Esophagus squamous epithelium (tissue), 5 donors: ENCODE data around the gene ATP11A. TPM values are rescaled to one million over a fixed set of nuclear protein-coding genes. Genes with fewer than 3 reads are reported as not detected.

Experiments used
- DNase-seq: peaks from one replicate; lab custom pipeline; 2025; lab: John Stamatoyannopoulos, UW
- H3K27ac ChIP-seq, 4 donors: fragments of 200-600 bp; sonication (generic); one replicate each; pipeline ENCODE4 v1.5.1; 2016 to 2019; ENCODE audit warnings: mild to moderate bottlenecking in 1 of 4
- H3K27me3 ChIP-seq, 4 donors: fragments of 200-600 bp; sonication (generic); 1 replicate in 3 of 4; 2 replicates in 1 of 4; pipeline versions ENCODE4 v1.5.1 to v1.6.0; 2017 to 2021; ENCODE audit warnings: antibody characterized with exemption in 1 of 4
- H3K36me3 ChIP-seq, 3 donors: fragments of 200-600 bp; sonication (generic); one replicate each; pipeline ENCODE4 v1.5.1; 2016 to 2019
- H3K4me1 ChIP-seq, 3 donors: fragments of 200-600 bp; sonication (generic); one replicate each; pipeline ENCODE4 v1.5.1; 2017 to 2019
- H3K4me3 ChIP-seq, 4 donors: fragments of 200-600 bp; sonication (generic); 1 replicate in 3 of 4; 2 replicates in 1 of 4; pipeline ENCODE4 v1.5.1; 2016 to 2019; ENCODE audit warnings: mild to moderate bottlenecking in 2 of 4, moderate library complexity in 1 of 4
- H3K9me3 ChIP-seq, 3 donors: fragments of 200-600 bp; sonication (generic); one replicate each; pipeline ENCODE4 v1.5.1; 2016 to 2019
- CTCF ChIP-seq, 6 experiments: fragments of 450-650 bp in 4 of 6; fragments of 200-600 bp in 2 of 6; sonication (generic) in 2 of 6; IDR thresholded peaks; one replicate each; pipeline ENCODE4 v1.5.1; 2016 to 2019; ENCODE audit warnings: antibody characterized with exemption in 6 of 6, mild to moderate bottlenecking in 4 of 6, moderate library complexity in 4 of 6
- POLR2A ChIP-seq, 4 donors: fragments of 450-650 bp; IDR thresholded peaks; one replicate each; pipeline ENCODE4 v1.6.1; 2017; ENCODE audit warnings: antibody characterized with exemption in 4 of 4, mild to moderate bottlenecking in 4 of 4, moderate library complexity in 3 of 4
- WGBS, 2 donors: methylation state at CpG; one replicate each; pipeline ENCODE4 v1.1.5; 2018; 5-methylcytosine and 5-hydroxymethylcytosine counted together
- intact Hi-C: fragments of 100-400 bp; cut with DNase I; formaldehyde crosslinking; loops from one replicate; pipeline ENCODE4 v1.15.0; 2022
- total RNA-seq, 4 donors: library from RNA; depleted of rRNA; stranded (reverse); fragments of >200 nt; gene quantifications; one replicate each; pipeline ENCODE4 v1.1.0, GENCODE V29; 2016
- donor health status: DM: yes; HTN: yes; CAD: no.

ATP11A gene
- total RNA-seq, 4 donors from 2014 or later = 9.6 to 20.0 (median 16.1) TPM

GRCh38 chr13:112837371-112838037 lies 147.7 kb downstream of the ATP11A start:
- Histone ChIP-seq H3K36me3 (peaks cover 0 to 91% (median 12%) of the 10 kb centered on the region in 3 donors), H3K4me3 (no peak overlapping the region), H3K4me1 (no peaks in the 10 kb centered on the region), H3K27ac (no peak overlapping the region), H3K27me3 (no peaks in the 10 kb centered on the region), H3K9me3 (no peaks in the 10 kb centered on the region)
- intact Hi-C loops = no loop called here
- WGBS, 2 donors = 76% methylated on average over 3 to 11 of the region's 26 CpGs
- DNase-seq = no peak
- no peak for TF ChIP-seq CTCF (IDR thresholded peaks at IDR 0.05)
- TF ChIP-seq POLR2A (IDR thresholded peaks at IDR 0.05) = no peak

- H3K27ac ChIP-seq = no peak overlapping the region
- H3K4me3 ChIP-seq = no peak overlapping the region
- no peaks in the 10 kb centered on the region for H3K4me1 ChIP-seq
- intact Hi-C loops = no loop called here
- no peaks in the 10 kb centered on the region for H3K27me3 ChIP-seq
- TF ChIP-seq CTCF (IDR thresholded peaks at IDR 0.05) = no peak
- no peak for TF ChIP-seq POLR2A (IDR thresholded peaks at IDR 0.05)
- no peak for DNase-seq
- 91 to 94% methylated on average over 20 to 24 of the region's 35 CpGs for WGBS, 2 donors
- no peaks in the 10 kb centered on the region for H3K9me3 ChIP-seq
- peaks cover 0 to 91% (median 4%) of the 10 kb centered on the region in 3 donors for H3K36me3 ChIP-seq
These were observed 148.4 kb downstream of the ATP11A start for GRCh38 chr13:112838038-112838841.

- no peaks in the 10 kb centered on the region for H3K27me3 ChIP-seq
- no peak for DNase-seq
- H3K4me1 ChIP-seq = no peaks in the 10 kb centered on the region
- WGBS, 2 donors = 78 to 100% methylated on average over 1 to 3 of the region's 7 CpGs
- H3K36me3 ChIP-seq = peaks cover 0 to 91% (median 2%) of the 10 kb centered on the region in 3 donors
- TF ChIP-seq POLR2A (IDR thresholded peaks at IDR 0.05) (no peak), CTCF (IDR thresholded peaks at IDR 0.05) (no peak)
- intact Hi-C loops = no loop called here
- H3K9me3 ChIP-seq = no peaks in the 10 kb centered on the region
- no peak overlapping the region for H3K4me3 ChIP-seq
- no peak overlapping the region for H3K27ac ChIP-seq
These were observed 148.9 kb downstream of the ATP11A start for GRCh38 chr13:112838842-112839117.

GRCh38 chr13:112839356-112840105 lies 149.7 kb downstream of the ATP11A start:
- H3K36me3 ChIP-seq = peaks cover 0 to 91% (median 0%) of the 10 kb centered on the region in 3 donors
- intact Hi-C loops = no loop called here
- 90 to 95% methylated on average over 12 of the region's 12 CpGs for WGBS, 2 donors
- no peak overlapping the region for H3K27ac ChIP-seq
- H3K4me3 ChIP-seq = no peak overlapping the region
- no peak for DNase-seq
- no peaks in the 10 kb centered on the region for H3K27me3 ChIP-seq
- no peak for TF ChIP-seq POLR2A (IDR thresholded peaks at IDR 0.05)
- TF ChIP-seq CTCF (IDR thresholded peaks at IDR 0.05) = no peak
- no peaks in the 10 kb centered on the region for H3K9me3 ChIP-seq
- no peaks in the 10 kb centered on the region for H3K4me1 ChIP-seq
